GM18867 (cell line): Measurements from ENCODE around the gene CAMK1D.
"Not testable (repeated sequence)": the region's sequence is repeated elsewhere in the genome, so short reads cannot be mapped to it uniquely, and the experiment has no call there.

Experiments
- ATAC-seq: cut with Tn5 transposase; IDR thresholded peaks from one replicate; pipeline ENCODE4 v1.9.1; 2021; ENCODE audit warnings: mild to moderate bottlenecking, moderate library complexity; ENCODE audit not compliant: unreplicated experiment

The CAMK1D gene

DNA sequence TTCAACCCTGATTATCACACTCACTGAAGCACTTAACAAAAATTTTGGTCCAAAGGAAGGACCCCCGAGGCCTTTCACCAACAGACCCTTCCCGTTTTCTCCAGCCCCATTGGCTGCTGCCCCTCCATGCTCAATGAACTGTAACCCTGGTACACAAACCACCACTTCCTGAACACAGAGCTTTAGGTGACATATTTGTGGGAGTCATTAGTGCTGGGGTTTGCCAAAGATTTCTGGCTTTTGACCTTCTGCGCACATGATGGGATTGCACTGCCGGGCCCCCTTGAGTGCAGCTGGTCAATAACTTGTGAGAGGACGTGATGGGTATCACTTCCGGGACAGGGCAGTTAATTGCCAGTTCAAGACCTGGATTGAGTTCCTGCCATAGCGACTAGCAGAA, 9.0 kb upstream of the CAMK1D start:
- no peak for ATAC-seq

DNA sequence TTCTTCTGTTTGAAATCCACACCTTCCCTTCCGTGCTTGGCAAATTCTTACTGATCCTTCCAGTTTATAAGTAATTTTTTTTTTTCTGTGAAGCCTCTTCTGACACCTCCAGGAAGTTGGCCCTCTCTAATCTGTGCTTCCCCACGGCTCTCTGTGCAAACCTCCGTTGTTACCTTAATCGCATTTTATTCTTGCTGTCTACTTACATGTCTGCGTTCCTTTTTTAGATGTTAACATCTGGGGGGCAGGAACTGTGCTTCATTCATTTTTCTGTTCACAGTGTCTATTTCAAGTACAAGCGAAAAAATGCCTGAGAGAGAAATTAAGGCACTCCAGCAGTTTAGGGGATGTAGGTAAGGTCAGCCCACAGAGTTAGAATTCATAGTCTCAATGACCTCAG, 8.4 kb upstream of the CAMK1D start:
- ATAC-seq, result no peak

DNA sequence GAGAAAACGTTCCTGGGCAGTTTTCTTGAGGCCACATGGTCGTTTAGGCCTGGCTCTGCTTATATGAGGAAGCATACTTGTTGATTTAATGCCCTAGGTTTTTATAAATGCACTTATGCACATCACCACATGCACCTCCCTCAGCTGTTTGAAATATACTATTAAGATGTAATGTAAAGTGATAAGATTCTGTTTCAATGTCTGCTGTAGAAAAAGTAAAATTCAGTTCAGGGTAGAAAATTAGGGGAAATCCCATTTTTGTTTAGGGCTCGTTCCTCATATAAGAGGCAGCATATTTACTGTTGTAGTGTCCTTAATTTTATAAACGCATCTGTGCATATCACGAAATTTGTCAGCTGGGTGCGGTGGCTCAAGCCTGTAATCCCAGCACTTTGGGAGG, 7.8 kb upstream of the CAMK1D start:
- ATAC-seq, result no peak

DNA sequence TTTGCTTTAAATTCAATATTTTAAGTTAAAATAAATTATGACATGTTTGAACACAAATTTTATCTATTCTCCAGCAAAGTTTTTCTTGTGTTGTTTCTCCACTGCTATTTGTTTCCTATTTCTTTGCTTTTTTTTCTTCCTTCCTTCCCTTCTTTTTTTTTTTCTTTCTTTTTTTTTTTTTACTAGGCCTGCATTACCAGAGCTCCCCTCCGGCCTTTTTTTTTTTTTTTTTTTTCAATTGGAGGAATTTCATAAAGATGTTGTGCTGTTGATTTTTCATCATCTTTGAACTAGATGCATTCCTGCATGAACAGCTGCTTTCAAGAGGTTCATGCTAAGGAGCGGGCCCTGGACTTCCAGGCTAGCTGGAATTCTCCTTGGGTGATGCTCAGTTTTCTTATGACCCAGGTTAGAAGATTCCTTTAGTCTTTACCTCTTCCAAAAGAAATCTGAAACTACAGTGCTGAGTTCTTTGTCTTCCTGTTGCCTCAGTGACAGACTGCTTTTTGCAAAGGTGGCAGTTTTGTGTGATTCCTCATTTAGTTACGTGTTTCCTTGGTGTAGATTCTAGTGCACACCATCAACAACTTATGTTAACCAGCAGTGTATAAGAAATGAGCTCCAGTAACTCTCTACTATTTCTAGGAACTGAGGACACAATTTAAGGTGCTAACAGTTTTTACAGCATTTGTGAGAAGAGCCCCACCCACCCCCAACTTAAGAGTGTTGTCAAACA, 4.8 kb upstream of the CAMK1D start:
- no peak for ATAC-seq

DNA sequence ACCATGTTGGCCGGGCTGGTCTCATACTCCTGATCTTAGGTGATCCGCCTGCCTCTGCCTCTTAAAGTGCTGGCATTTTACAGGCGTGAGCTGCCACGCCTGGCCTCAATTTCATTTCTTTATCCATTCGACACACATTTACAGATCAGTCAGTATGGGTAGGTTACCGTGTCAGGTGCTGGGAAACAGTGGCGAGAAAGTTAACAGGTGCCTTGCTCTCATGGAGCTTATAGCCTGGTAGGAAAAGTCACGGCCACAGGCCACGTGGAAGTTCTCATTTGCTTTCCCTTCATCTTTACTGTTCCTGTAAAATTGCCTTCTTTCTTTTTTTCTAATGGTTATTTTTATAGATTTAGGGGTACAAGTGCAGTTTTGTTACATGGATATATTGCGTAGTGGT, 2.6 kb upstream of the CAMK1D start:
- no peak for ATAC-seq

DNA sequence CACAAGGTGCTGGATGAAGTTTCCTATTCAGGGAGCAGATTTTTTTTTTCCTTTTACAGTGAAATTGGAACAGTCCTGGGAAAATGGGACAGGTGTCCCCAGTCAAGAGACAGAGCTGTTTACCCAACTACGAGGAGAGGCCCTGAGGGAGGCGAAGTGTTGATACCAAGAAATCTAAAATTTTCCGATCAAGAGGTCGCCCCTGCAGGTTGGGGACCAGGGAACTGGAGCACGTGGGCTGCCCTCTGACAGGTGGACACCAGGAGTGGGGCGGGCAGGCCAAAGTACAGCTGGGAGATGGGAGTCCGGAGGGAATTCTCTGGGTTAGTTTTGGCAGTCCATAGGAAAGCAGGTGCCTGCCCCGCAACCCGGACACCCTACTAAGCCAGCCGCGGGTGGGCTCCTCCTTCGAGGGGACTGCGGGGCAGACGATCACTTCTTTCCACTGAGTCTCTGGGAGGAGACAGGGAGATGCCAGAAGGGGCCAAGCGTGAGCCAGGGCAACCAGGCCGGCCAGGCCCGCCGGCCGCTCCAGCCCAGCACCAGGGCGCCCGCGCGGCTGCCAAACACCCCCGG, 965 bp upstream of the CAMK1D start:
- no peak for ATAC-seq

DNA sequence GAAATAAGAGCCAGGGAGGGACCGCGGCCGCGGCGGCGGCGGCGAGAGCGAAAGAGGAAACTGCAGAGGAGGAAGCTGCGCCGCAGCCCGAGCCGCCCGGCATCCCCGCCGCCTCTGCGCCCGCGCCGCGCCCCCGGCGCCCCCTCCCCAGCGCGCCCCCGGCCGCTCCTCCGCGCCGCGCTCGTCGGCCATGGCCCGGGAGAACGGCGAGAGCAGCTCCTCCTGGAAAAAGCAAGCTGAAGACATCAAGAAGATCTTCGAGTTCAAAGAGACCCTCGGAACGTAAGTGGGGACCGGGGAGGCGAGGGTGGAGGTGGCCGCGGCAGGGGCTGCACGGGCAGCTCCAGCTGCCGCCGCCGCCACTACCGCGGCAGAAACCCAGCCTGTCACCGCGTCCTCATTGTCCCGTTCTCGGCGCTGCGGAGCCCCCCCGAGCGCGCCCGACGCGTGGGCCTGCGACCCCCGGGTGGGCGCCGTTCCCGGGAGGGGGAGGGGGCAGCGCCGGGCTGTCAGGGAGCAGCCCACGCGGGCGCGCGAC, 351 bp downstream of the CAMK1D start:
- ATAC-seq, result peak; percentile 61

DNA sequence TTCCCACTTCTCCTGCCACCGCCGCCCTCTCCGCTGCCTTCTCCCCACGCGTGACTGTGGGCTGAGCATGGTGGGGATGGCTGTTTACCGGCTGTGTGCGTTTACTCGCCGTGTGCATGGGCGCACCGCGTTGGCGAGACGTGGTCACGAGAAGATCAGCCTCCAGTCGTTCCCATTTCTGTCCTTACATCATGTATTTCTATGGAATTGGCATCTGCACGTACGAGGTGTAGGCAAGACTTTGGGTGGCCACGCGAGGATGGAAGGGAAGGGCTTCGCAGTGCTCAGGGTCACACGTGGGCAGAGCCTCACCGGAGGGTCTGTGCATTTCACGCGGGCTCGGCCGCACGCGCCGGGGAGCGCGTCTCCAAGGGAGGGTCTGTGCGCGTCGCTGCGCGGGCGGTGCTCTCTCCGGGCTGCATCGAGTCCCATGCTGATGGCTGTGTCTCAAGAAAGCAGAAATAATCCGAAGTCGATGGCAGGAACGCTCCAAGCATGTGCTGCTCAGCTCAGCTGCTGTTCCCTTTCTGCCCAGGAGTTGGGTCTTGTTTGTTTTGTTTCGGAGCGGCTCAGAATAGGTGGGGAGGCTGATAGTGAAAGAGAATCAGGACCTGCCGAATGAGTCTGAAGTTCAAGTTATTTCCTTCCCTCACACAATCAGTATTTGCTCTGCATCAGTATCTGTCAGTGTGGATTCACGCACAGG, 973 bp downstream of the CAMK1D start:
- peak; percentile 35 for ATAC-seq

DNA sequence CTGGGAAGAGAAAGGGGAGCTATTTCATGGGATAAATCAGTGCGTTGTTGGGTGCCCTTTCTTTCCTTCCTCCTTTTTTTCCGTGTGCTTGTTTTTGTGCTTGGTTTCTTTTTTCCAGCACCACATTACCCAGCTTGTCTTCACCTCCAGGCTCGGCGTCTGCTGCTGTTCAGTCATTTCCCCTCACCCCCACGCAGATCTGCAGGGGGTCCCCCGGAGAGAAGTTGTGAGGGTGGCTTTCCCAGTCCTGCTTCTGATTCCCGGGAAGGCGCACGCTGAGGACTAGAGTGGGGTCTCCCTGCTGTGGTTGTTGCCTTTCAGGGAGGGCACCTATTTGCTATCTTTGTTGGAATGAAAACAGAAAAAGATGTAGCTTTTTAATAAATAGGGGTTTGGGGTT, 1.6 kb downstream of the CAMK1D start:
- no peak for ATAC-seq

DNA sequence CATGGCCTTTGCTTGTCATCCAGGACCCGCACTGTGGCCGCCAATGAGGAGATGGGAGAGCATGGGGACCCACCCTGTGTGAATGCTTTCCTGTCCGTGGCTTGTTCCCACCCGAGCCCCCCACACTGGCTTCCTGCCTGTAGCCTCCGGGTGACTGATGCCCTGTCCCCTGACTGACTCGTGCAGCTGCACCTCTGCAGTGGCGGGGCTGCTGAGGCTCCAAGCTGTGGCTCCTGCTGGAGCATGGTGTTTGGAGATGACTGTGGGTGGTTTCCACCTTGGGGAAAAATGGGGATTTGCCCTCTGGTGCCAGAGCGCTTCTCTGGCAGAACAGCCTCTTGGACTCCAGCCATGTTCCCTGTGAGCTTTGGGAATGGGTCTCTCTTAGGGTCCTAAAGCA, 2.1 kb downstream of the CAMK1D start:
- ATAC-seq, result no peak

DNA sequence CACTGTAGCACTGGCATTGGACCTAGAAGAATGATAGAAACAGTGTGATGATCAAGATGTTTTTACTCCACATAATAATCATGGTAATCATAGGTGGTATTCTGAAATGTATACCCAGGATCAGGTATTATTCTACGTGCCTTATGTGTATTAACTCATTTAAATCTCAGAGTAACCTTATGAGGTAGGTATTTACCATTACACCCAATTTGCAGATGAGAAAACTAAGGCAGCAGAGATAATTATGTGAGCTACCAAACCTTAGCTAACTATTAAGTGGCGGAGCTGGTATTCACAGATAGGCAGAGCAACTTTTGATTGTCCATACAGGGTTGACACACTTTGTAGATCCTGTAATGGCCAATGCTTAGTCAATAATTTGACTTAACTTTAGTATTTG, 2.5 kb downstream of the CAMK1D start:
- no peak for ATAC-seq

DNA sequence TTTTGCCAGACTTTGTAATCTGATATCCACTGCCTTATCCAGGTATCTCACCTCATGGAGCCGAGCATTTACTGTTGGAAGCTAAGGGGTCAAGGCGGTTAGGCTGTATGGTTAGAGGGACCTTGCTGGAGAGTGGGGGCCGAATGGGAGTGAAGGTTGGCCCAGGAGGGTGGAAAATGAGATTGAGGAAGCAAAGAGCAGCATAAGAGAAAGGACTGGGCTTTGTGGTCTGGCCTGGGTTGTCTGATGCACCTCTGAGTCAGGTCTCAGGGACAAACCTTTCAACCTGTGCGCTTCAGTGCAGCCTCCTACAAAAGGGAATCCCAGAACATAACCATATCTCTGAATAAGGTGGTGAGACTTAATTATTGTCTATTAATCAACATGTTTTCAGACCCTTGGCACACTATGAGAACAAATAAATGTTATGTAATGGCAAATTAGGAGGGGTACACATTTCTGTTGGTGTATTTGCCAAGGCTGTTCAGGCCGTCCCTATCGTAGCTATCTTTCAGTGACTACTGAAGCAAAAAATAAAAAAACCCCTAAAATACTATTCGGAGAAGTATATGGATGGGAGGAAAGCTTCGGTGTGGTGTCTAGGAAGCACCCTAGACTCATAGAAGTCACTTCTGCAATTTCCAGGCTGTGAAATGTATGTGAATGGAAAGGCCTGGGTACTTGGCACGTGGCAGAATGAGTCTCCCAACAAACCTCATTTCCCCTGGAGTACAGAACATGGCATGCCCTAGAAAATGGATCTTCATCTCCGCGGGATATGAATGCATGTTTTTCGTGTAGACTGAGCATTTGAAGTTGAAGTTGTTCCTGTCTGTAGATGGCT, 4.3 kb downstream of the CAMK1D start:
- ATAC-seq, result no peak

DNA sequence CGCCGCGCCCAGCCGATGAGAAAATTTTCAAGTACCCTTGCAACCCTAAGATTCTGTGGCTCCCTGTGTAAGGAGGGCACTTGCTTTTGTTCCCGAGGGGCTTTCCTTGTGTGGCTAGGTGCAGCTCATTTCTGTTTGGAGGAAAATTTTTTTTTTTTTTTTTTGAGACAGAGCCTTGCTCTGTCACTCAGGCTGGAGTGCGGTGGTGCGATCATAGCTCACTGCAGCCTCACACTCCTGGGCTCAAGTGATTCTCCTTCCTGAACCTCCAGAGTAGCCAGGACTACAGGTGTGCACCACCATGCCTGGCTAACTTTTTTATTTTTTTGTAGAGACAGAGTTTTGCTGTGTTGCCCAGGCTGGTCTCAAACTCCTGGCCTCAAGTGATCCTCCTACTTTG, 5.3 kb downstream of the CAMK1D start:
- ATAC-seq, result not testable (repeated sequence)

DNA sequence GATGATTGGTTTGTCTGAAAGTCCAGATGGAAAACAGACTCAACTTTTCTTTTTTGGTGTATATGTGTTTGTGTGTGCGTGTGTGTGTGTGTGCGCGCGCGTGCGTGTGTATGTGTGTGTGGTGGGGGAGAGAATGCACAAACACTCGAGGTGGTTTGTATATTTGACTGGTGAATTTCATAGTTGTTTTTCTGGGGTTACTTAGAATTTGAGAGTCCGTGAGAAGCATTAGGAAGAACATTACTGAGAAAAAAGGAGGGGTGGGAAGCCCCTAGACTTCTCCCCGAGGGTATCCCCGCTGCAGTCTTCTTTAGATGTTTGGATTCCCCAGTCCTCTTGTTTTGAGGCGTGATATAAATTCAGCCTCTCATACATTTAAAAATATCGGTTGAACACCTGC, 6.0 kb downstream of the CAMK1D start:
- no peak for ATAC-seq

DNA sequence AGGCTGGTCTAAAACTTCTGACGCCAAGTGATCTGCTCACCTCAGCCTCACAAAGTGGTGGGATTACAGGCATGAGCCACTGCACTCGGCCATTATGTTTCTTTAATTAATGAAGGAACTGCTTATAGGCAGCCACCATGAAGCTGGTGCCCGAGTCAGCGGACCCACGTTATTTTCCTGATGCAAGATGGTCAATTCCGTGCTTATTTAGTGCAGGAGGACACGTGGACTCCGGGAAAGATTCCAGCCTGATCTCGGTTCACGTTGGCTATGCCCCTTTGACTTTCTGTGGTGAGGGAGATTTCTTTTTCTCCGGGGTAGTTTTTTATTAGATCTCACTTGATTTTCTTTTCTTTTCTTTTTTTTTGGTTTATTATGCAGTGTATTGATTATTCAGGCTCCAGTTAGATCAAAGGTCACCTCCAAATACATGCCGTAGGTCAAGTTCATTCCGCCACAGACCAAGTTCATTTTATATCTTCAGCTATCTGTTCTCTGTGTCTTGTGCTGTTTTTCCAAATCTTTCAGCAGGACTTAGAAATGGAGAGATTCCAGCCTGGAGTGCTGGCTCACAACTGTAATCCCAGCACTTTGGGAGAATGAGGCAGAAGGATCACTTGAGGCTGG, 8.3 kb downstream of the CAMK1D start:
- no peak for ATAC-seq

DNA sequence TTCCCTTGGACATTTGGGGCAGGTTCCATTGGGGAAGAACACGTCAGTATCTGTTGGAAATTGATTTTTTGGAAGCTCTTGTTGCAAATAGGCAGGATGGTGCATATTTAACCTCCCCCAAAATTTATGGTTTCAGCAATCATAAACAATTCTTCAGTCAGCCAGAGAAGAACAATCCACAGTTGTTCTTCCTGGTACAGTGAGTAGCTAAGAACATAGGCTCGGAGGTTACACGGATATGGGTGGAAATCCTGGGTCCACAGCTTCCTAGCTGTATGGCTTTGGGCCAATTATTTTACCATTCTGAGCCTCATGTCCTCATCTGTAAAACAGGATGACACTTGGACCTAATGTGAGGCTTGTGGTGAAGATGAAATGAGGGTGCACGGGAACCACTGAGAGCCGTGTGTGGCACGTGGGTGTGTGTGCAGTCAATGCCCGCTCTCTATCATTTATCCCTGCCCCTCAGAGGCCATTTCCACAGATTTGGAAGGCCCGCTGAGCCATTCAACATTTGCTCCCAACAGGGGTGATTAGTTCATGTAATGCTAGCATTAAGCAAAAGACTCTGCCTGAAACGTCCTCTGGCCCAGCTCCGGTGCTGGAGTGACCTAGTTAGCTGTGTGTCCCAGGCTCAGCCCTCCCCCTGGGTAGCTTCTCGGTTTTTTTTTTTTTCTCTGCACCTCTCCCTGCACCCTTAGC, 9.7 kb downstream of the CAMK1D start:
- no peak for ATAC-seq

DNA sequence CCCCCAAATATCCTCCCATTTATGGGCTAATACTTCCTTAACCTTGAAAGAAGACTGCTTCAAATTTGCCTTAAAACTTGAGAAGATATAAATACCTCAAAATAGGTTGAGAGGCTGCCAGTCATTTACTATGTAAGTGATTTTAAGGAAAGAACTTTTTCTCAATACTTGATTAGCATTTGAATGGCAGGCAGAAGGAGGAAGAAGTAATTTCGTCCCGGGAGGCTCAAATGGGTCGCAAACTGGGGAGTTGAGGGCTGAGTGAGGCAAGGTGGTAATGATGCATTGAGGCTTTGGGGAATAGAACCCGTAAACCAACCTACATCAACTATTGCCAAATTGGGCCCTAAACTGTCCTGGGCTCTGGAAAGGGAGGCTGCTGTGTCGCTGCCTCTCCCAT, 11.1 kb downstream of the CAMK1D start:
- no peak for ATAC-seq

DNA sequence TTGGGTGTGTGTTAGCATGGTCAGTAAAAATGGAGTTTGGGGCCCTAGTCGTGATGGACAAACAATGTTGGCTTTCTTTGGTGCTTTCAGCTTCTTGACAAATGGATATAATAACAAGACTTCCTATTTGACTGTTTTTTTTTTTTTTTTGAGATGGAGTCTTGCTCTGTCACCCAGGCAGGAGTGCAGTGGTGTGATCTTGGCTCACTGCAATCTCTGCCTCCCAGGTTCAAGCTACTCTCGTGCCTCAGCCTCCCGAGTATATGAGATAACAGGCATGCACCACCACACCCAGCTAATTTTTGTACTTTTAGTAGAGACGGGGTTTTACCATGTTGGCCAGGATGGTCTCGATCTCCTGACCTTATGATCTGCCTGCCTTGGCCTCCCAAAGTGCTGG, 11.8 kb downstream of the CAMK1D start:
- ATAC-seq, result not testable (repeated sequence)

DNA sequence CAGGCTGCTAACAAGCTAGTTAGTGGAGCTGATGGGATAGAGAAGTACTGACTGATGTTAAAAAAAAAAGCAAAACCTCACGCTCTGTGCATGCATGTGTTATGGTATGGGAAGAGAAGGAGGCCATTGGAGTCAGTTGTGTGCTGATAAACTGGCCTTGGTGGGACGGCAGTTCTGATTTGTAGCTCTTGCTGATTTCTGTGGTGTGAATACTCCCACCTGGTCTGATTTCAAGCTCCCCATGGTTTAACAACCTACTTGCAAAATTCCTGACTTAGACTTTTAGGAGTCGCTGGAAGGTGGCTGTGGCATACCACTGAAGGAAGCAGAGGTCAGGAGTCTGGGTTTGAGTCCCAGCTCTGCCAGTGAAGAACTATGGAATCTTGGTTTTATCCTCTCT, 15.2 kb downstream of the CAMK1D start:
- ATAC-seq, result no peak

DNA sequence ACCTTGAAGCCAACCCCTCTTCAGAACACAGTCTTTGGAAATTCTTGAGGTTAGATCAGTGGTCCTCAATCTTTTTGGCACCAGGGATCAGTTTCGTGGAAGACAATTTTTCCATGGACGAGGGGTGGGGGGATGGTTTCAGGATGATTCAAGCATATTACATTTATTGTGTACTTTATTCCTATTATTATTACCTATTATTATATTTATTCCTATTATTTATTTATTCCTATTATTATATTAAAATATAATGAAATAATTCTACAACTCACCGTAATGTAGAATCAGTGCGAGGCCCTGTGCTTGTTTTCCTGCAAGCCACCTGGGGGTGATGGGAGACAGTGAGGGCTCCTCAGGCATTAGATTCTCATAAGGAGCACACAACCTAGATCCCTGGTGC, 17.9 kb downstream of the CAMK1D start:
- ATAC-seq, result no peak
